HG02642 (cell line): Measurements from ENCODE around the gene SULT1A1.

ENCODE experiments used
- ATAC-seq: cut with Tn5 transposase; IDR thresholded peaks from one replicate; pipeline ENCODE4 v1.9.1; 2021; ENCODE audit warnings: mild to moderate bottlenecking; ENCODE audit not compliant: unreplicated experiment, poor library complexity

The SULT1A1 gene

DNA sequence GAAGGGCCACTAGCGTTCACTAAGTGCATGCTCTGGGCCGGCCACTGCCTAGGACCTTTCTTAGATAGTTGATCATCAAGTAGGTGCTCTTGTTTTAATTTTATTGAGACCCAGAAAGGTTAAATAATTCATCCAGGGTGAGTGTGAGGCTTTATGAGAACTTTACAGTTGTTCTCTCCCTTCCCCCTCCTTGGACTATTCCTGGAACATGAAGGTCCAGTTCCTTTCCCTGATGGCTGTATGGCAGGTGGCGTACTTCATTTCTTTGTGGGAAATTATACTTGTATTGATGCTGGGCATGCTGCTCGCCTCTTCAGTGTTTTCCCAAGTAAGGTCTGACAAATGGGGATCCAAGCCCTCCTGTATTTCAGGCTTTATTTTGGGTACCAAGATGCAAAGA is 47.6 kb downstream of the SULT1A1 start:
- ATAC-seq = no peak

- no peak for ATAC-seq
Observed at GRCh38 chr16:28561557-28562187, 48.2 kb downstream of the SULT1A1 start.

DNA sequence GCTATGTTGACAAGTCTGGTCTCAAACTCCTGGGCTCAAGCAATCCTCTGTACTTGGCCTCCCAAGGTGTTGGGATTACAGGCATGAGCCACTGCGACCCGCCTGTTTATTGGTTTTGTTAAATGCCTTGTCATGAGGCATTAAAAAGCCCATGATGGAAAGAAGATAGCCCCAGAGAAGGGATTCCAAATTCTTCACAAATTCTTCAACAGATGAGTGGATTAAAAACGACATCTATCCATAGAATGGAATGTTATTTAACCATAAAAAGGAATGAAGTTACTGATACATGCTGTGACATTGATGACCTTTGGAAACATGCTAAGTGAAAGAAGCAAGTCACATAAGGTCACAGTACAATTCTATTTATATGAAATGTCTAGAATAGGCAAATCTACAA is 51.4 kb downstream of the SULT1A1 start:
- ATAC-seq = no peak

GRCh38 chr16:28556914-28557320 is 52.9 kb downstream of the SULT1A1 start:
- no peak for ATAC-seq

GRCh38 chr16:28555561-28555960 is 54.3 kb downstream of the SULT1A1 start:
- ATAC-seq = no peak
